GM18519 (cell line): Measurements from ENCODE around the gene SLC33A1.

Experiments
- ATAC-seq: cut with Tn5 transposase; IDR thresholded peaks from one replicate; pipeline ENCODE4 v1.9.1; 2021; ENCODE audit warnings: mild to moderate bottlenecking, moderate library complexity; ENCODE audit not compliant: unreplicated experiment, low FRiP score

Gene SLC33A1

DNA sequence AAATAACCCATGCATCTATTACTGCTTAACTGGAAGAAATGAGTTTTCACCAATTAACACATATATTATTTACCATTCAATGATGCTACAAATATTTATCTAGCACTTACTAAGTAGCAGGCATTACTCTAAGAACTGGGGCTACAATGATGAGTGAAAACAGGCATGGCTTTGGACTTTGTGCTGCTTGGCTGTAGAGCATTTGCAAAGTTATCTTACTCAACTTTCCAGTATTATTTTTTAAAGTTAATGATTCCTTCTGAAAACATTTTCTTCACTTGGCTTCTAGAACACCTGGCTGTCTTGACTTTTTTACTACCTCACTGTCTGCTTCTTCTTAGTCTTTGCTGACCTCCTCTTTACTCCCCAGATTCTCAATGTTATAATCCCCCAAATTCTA is 49.9 kb downstream of the SLC33A1 start:
- no peak for ATAC-seq

- no peak for ATAC-seq
Measured at GRCh38 chr3:155792532-155792931, 61.7 kb downstream of the SLC33A1 start.

DNA sequence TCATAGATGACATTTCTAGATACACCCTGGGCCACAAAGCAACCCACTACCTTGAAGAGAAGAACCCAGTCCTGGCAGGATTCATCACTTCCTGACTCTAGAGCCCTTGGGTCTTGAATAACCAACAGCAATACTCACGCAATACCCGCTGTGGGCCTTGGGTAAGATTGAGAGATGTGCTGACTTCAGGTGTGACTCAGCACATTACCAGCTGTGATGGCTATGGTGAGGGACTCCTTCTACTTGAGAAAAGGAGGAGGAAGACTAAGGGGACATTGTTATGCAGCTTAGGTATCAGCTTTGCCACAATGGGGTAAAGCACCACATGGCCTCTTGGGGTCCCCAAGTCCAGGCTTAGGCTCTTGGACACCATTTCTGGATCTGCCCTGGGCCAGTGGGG is 63.0 kb downstream of the SLC33A1 start:
- no peak for ATAC-seq

DNA sequence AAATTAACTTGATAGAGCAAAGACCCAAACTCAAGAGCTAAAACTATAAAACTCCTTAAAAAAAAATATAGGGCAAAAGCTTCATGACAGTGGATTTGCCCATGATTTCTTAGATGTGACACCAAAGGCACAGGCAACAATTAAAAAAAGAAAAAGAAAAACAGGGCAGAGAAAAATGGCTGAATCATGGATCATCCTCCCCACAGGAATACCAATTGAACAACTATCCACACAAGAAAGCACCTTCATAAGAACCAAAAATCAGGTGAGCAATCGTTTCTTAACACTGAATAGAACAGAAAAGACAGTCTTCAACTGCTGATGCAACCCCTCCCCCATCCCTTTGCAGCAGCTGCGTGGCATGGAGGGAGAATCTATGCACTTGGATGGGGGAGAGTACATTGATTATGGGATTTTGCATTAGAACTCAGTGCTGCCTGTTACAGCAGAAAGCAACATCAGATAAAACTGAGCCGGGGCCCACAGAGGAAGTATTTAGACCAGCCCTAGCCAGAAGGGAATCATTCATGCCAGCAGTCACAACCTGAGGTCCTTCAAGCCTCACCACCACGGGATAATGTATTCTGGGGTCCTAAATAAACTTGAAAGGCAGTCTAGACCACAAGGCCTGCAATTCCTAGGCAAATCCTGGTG is 63.8 kb downstream of the SLC33A1 start:
- no peak for ATAC-seq

DNA sequence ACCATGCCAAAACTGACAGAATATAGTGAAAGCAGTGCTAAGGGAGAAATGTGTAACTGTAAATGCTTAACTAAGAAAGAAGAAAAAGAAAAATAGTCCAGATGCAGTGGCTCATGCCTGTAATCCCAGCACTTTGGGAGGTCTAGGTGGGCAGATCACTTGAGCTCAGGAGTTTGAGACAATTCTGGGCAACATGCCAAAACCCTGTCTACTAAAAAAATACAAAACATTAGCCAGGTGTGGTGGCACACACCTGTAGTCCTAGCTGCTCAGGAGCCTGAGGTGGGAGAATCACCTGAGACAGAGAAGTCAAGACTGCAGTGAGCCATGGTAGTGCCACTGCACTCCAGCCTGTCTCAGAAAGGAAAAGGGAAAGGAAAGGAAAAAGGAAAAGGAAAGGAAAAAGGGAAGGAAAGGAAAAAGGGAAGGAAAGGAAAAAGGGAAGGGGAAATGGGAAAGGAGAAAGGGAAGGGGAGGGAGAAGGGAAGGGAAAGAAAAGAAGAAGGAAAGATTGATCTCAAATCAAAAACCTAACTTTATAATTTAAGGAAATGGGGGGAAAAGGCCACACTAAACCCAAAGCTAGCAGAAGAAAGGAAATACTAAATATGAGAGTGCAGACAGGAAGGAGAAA is 68.4 kb downstream of the SLC33A1 start:
- no peak for ATAC-seq

DNA sequence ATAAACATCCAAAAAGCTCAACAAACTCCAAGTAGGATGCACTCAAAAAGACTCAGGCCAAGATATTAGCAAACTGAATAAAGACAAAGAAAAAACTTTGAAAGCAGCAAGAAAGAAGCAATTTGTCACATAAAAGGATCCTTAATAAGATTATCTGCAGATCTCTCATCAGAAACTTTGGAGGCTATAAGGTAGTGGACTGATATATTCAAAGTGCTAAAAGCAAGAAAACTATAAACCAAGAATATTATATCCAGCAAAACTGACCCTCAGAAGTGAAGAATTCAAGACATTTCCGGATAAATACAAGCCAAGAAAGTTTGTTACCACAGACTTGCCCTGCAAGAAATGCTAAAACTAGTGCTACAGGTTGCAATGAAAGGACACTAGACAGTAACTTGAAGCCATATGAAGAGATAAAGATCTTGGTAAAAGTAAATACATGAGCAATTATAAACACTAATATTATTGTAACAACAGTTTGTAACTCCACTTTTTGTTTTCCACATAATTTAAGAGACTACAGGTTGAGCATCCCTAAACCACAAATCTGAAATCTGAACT is 71.8 kb downstream of the SLC33A1 start:
- ATAC-seq: no peak

- no peak for ATAC-seq
Measured at GRCh38 chr3:155780291-155780690, 73.9 kb downstream of the SLC33A1 start.

GRCh38 chr3:155778462-155778861 is 75.8 kb downstream of the SLC33A1 start:
- ATAC-seq: no peak

- ATAC-seq: no peak
Measured at GRCh38 chr3:155772801-155773200, 81.4 kb downstream of the SLC33A1 start.

DNA sequence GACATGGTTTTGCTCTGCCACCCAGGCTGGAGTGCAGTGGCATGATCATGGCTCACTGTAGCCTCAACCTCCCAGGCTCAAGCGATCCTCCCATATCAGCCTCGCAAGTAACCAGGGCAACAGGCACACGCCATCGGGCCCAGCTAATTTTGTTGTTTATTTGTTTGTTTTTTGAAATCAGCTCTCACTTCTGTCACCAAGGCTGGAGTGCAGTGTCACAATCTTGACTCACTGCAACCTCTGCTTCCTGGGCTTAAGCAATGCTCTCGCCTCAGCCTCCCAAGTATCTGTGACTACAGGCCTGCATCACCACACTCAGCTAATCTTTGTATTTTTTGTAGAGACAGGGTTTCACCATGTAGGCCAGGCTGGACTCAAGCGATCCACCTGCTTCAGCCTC is 83.1 kb downstream of the SLC33A1 start:
- ATAC-seq: no peak
